Fibroblast of pulmonary artery (primary cell): ENCODE measurements around the gene ETV1.

ENCODE experiments used
- DNase-seq: peaks from one replicate; pipeline ENCODE4 v3.0.0-alpha.2; 2010; ENCODE audit warnings: low read depth
- H3K4me3 ChIP-seq: replicated peaks from 2 replicates; pipeline ENCODE4 v1.5.1; 2011; ENCODE audit warnings: low read depth, mild to moderate bottlenecking, control low read depth, low read length, moderate library complexity
- CTCF ChIP-seq: IDR thresholded peaks from 2 replicates; pipeline ENCODE4 v1.5.1; 2011; ENCODE audit warnings: mild to moderate bottlenecking, control low read depth, low read length, inconsistent platforms; ENCODE audit errors: missing control alignments

Gene ETV1

GRCh38 chr7:13953368-13953767, 36.1 kb downstream of the ETV1 start:
- no peak for DNase-seq
- no peak overlapping the region for H3K4me3 ChIP-seq
- TF ChIP-seq CTCF, result no peak

- H3K4me3 ChIP-seq, result no peak overlapping the region
- DNase-seq, result no peak
- no peak for TF ChIP-seq CTCF
Measured at GRCh38 chr7:13952921-13953320, 36.5 kb downstream of the ETV1 start.

GRCh38 chr7:13949939-13950338, 39.5 kb downstream of the ETV1 start:
- DNase-seq, result no peak
- H3K4me3 ChIP-seq, result no peak overlapping the region
- no peak for TF ChIP-seq CTCF

- TF ChIP-seq CTCF, result no peak
- DNase-seq, result no peak
- no peak overlapping the region for H3K4me3 ChIP-seq
Measured at GRCh38 chr7:13949445-13949844, 40.0 kb downstream of the ETV1 start.

- no peak overlapping the region for H3K4me3 ChIP-seq
- no peak for DNase-seq
- no peak for TF ChIP-seq CTCF
Measured at GRCh38 chr7:13948019-13948801, 41.3 kb downstream of the ETV1 start.

- no peak for DNase-seq
- no peak for TF ChIP-seq CTCF
- H3K4me3 ChIP-seq, result no peak overlapping the region
Measured at GRCh38 chr7:13947535-13947934, 41.9 kb downstream of the ETV1 start.

GRCh38 chr7:13946181-13946580, 43.3 kb downstream of the ETV1 start:
- H3K4me3 ChIP-seq, result no peak overlapping the region
- TF ChIP-seq CTCF, result no peak
- DNase-seq, result peak; percentile 22
